ENCODE results near the gene FAIM2.
"Not testable (repeated sequence)": the region's sequence is repeated elsewhere in the genome, so short reads cannot be mapped to it uniquely, and the experiment has no call there.

Gene FAIM2

GRCh38 chr12:49877066-49877465 lies 26.6 kb downstream of the FAIM2 start:
- no peak for FAIRE-seq

DNA sequence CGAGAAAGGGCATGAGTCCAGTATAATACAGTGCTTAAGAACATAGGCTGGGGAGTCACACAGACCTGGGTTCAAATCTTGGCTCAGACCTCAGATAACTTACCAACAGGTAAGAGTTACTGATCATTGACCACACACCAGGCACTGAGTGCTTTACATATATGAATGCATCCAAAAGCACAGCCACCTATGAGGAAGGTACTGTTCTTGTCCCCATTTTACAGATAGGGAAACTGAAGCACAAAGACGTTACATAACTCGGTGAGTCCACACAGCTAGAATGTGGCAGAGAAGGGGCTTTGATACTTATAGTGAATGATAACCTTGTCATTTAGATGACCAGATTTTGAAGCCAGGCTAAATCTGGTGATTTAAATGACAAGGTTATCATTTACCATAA lies 27.6 kb downstream of the FAIM2 start:
- FAIRE-seq = no peak

- FAIRE-seq = no peak
Observed at GRCh38 chr12:49875115-49875720, 28.5 kb downstream of the FAIM2 start.

- no peak for FAIRE-seq
Observed at GRCh38 chr12:49874142-49874897, 29.4 kb downstream of the FAIM2 start.

DNA sequence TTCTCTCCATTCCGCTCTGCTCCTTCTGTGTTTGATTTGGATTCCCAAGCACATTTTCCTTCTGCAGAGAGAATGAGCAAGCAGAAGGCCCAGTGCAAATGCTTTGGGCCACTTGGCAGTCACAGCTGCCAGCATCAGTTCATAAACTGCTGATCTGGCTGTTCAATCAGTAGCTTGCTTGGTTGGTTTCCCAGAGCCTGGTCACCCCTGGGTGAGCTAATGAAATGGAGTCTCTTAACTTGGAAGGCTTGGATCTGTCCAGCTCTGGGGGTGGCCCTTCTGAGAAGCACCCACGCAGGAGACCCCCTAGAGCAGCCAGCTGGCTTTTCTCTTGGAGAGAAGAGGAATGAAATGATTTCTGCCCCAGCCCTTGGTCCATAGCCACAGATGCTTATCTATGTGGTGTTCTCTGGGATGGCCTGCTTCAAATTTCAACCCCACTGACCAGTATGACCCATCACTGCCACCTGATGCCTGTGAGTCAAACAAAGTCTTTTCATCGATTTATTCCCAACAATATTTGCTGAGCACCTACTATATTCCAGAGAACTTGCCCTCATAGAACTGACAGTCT lies 30.3 kb downstream of the FAIM2 start:
- FAIRE-seq = no peak

- FAIRE-seq = no peak
Observed at GRCh38 chr12:49872781-49873181, 30.9 kb downstream of the FAIM2 start.

- no peak for FAIRE-seq
Observed at GRCh38 chr12:49872381-49872780, 31.3 kb downstream of the FAIM2 start.

DNA sequence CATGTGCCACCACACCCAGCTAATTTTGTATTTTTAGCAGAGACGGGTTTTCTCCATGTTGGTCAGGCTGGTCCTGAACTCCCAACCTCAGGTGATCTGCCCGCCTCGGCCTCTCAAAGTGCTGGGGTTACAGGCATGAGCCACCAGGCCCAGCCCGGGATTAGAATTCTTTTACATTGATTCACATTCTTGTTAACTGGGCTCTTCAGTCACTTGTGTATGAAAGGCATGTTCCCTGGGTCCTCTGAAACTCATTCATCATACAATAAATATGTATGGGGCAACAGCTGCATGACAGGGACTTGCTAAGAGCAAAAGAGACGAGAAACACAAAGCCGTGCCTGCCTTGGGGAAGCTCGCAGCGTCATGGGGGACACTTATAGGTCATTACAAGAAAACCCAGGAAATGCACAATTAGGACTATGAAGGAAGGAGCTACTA lies 31.9 kb downstream of the FAIM2 start:
- FAIRE-seq = not testable (repeated sequence)

GRCh38 chr12:49871263-49871561 lies 32.5 kb downstream of the FAIM2 start:
- no peak for FAIRE-seq

DNA sequence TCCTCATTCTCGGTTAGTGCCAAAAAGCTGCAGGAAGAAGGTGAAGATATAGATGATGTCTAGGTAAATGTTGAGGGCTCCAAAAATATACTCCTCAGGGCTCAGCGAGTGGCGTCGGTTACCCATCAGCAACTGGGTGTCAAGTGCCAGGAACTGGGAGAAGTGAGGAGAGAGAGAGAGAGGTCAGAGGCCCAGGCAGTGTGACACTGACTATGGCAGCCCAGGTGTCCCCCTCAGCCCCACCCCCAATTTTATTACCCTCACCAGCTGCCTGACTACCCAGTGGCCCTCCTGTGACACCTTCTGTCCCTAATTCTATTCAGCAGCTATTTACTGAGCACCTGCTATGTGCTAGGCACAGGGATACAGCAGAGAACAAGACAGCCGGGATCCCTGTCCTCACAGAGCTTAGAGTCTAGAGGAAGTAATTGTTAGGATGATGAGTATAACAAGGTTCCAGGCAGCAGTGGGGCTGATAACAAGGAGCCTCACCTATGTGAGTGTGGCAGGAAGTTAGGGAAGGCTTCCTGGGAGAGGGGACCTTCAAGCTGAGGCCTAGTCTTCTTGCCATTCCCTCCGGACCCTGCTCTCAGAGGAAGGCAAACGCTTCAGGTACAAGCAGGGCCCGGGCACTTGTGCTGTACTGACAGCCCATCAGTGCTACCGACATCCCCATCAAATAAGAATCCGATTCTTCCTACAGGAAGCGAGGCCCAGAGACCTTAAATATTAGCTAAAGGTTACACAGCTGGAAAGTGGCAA lies 33.0 kb downstream of the FAIM2 start:
- FAIRE-seq = no peak

GRCh38 chr12:49869816-49870500 lies 33.7 kb downstream of the FAIM2 start:
- FAIRE-seq = no peak

GRCh38 chr12:49868952-49869815 lies 34.5 kb downstream of the FAIM2 start:
- no peak for FAIRE-seq

- no peak for FAIRE-seq
Observed at GRCh38 chr12:49868449-49868848, 35.3 kb downstream of the FAIM2 start.

DNA sequence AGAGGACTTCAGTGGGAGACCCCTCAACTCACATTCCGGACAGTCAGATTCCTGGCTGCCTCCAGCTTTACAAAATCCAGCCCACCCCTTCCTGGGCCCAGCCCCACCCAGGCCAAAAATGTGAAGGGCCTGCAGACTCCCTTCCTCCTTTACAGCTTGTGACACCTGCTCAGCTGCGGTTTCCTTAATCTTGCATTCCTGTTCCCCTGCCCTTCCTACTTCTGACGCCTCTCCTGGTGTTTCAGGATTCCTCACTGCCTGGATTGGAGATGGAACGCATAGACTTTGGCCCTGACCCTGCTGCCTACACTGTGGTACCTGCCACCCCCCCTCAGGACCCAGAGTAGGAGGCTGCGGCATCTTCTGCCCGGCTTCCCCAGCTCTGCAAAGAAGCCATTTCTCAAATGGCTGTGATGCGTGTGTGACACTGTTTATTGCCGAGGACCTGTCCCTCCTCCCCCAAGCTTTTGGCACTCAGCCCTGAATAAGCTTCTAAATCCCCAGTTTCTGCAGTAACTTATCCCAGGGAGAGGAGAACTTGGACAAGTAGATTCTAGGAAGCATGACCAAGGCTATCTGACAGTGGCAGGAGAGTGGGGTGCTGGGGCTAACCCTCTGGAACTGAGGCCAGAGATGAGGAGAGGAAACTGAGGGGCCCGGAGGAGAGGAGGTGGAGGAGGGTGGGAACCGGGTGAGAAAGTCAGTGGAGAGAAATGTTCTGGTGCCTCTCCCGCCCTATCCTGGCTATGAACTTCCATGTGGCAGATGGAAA lies 35.9 kb downstream of the FAIM2 start:
- FAIRE-seq = no peak

DNA sequence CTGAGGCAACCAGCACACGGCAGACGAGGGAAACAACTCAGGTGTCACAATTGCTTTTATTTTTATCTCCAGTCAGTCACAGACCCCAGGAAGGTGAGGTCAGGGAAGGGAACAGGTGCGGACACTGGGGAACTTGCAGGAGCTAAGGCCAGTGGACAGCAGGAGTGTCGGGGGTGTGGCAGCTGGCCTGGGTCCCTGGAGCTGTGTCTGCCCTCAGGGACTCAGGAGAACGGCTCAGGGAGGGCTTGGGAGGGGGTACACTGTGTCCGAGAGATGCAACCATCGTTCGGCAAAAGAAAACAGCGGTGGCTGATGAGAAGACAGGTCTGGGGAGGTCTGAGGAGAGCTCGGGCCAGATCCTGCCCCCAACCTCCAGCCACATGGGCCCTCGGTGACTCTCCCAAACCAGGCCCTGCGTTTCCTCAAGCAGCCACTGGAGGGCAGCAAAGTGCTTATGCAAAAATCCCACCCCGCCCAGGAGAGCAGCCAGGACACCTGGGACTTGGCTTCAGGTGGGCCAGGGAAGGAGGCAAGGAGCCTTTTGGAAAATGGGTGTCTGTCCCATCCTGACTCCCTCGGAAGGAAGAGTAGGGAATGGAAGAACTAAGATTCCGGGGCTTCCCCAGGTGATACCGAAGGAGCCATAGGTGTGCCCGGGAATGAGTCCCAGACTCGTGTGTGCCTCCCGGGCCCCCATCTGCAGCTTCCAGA lies 36.7 kb downstream of the FAIM2 start:
- FAIRE-seq = no peak

GRCh38 chr12:49865782-49866135 lies 37.9 kb downstream of the FAIM2 start:
- FAIRE-seq = no peak

GRCh38 chr12:49865109-49865781 lies 38.5 kb downstream of the FAIM2 start:
- FAIRE-seq = no peak

- no peak for FAIRE-seq
Observed at GRCh38 chr12:49864798-49865090, 39.0 kb downstream of the FAIM2 start.

- FAIRE-seq = no peak
Observed at GRCh38 chr12:49863946-49864797, 39.5 kb downstream of the FAIM2 start.
